ENCODE measurements around the gene WNT9B. TPM values are rescaled to one million over a fixed set of nuclear protein-coding genes. Genes with fewer than 3 reads are reported as not detected.

The WNT9B gene
- total and polyA plus RNA-seq, 9 of the 15 experiments (the other 6 are each of a cell fraction or from before 2014, with no cell fraction given), result not detected

- DNase-seq (ENCODE audit: extremely low read depth in 1 of 4, low spot score in 3 of 4), result no peak
- Histone ChIP-seq H3K79me2 (ENCODE audit: control insufficient read depth, insufficient read depth, low read length) (no peaks in the 10 kb centered on the region), H3K36me3 (ENCODE audit: control insufficient read depth, insufficient read depth, low read length) (no peaks in the 10 kb centered on the region), H3K9me3 (replicated peaks; ENCODE audit: control insufficient read depth, insufficient read depth, low read depth, low read length) (no peaks in the 10 kb centered on the region), H2AFZ (ENCODE audit: low read depth, low read length) (no peak overlapping the region), H3K4me2 (ENCODE audit: insufficient read depth, low read length) (no peak overlapping the region), H3K4me3 (no peak overlapping the region), H4K20me1 (replicated peaks; ENCODE audit: control insufficient read depth, insufficient read depth, low read length) (0 out of 2 replicates have a peak, but pooled peaks cover 14% of the 10 kb centered on the region), H3K9ac (ENCODE audit: insufficient read depth in 1 of 2, low read depth in 2 of 2, low read length in 2 of 2) (no peak overlapping the region), H3K27ac (ENCODE audit: extremely low read depth, low read depth, low read length) (no peak overlapping the region), H3K9me1 (ENCODE audit: control insufficient read depth, insufficient read depth, low read length) (no peaks in the 10 kb centered on the region), H3K27me3 (ENCODE audit: control insufficient read depth in 2 of 2, insufficient read depth in 2 of 2, low read length in 2 of 2) (peaks cover 13 to 37% of the 10 kb centered on the region in 2 experiments), H3K4me1 (replicated peaks in 1 of 2; ENCODE audit: control insufficient read depth in 2 of 2, insufficient read depth in 2 of 2, low read length in 2 of 2) (peaks cover 0 to 16% of the 10 kb centered on the region in 2 experiments; a peak in 3 of 5 replicates)
- ChIA-PET CTCF (ENCODE audit: low intra/inter-chr PET ratio) (no interaction called here), POLR2A (no interaction called here)
- TF ChIP-seq ARID3A (IDR thresholded peaks at IDR 0.05; ENCODE audit: borderline replicate concordance, low read depth, low read length) (no peak), MBD1 (CRISPR knock-in tag; IDR thresholded peaks at IDR 0.05) (no peak)
- intact Hi-C loops (cut with micrococcal nuclease), result no loop called here
- BruUV-seq (replicated peaks), result no TSS peak
- no peak for FAIRE-seq
- WGBS (ENCODE audit: insufficient coverage, low coverage, missing lambda C conversion rate), result 7% methylated on average over 6 of the region's 6 CpGs
- ATAC-seq, result no peak
- in situ Hi-C loops (cut with MboI), result loop anchor here (25.0 kb wide), 2 partner anchors 211 to 861 kb away; partner anchors contain the start of gene STH
Measured at GRCh38 chr17:46848534-46848933, 2.8 kb upstream of the WNT9B start.

Data from K562 (cell line).